GM23338 (cell line): ENCODE data around the gene CNTNAP5. TPM values are rescaled to one million over a fixed set of nuclear protein-coding genes. Genes with fewer than 3 reads are reported as not detected.

Experiments
- ATAC-seq: fragments of 200-7000 bp; cut with Tn5 transposase; 3 replicates; pipeline ENCODE4 v1.9.1; 2020
- DNase-seq: peaks from one replicate; pipeline ENCODE4 v3.0.0-alpha.2; 2015; ENCODE audit warnings: low spot score
- H2AFZ ChIP-seq: fragments of 200-600 bp; sonication (generic); 2 replicates; pipeline ENCODE4 v1.8.0; 2016; ENCODE audit warnings: antibody characterized with exemption, mild to moderate bottlenecking, moderate library complexity
- H3F3A ChIP-seq: fragments of 200-600 bp; sonication (generic); replicated peaks from 2 replicates; pipeline ENCODE4 v1.8.0; 2017; ENCODE audit warnings: antibody characterized with exemption, mixed run types, low read depth
- H3K27ac ChIP-seq: fragments of 200-600 bp; sonication (generic); 2 replicates; pipeline ENCODE4 v1.6.1; 2016; ENCODE audit warnings: low read depth
- H3K27me3 ChIP-seq: fragments of 200-600 bp; sonication (generic); 2 replicates; pipeline ENCODE4 v1.8.0; 2016; ENCODE audit warnings: mild to moderate bottlenecking, mixed run types, moderate library complexity; ENCODE audit not compliant: insufficient read depth
- H3K36me3 ChIP-seq: fragments of 200-600 bp; sonication (generic); 2 replicates; pipeline ENCODE4 v1.8.0; 2016; ENCODE audit warnings: mild to moderate bottlenecking; ENCODE audit not compliant: insufficient read depth
- H3K4me1 ChIP-seq: fragments of 200-600 bp; sonication (generic); 2 replicates; pipeline ENCODE4 v1.8.0; 2016; ENCODE audit warnings: mild to moderate bottlenecking, moderate library complexity; ENCODE audit not compliant: insufficient read depth
- H3K4me2 ChIP-seq: fragments of 200-600 bp; sonication (generic); 2 replicates; pipeline ENCODE4 v1.7.1; 2017; ENCODE audit warnings: mixed run types
- H3K4me3 ChIP-seq: fragments of 200-600 bp; sonication (generic); 2 replicates; pipeline ENCODE4 v1.6.1; 2016; ENCODE audit warnings: mixed run types
- H3K79me2 ChIP-seq: fragments of 200-600 bp; sonication (generic); replicated peaks from 2 replicates; pipeline ENCODE4 v1.8.0; 2017; ENCODE audit warnings: mild to moderate bottlenecking; ENCODE audit not compliant: insufficient read depth
- H3K9me2 ChIP-seq: fragments of 200-600 bp; sonication (generic); 2 replicates; pipeline ENCODE4 v1.8.0; 2017; ENCODE audit not compliant: insufficient read depth
- H4K20me1 ChIP-seq: fragments of 200-600 bp; sonication (generic); replicated peaks from 2 replicates; pipeline ENCODE4 v1.8.0; 2017; ENCODE audit warnings: mild to moderate bottlenecking; ENCODE audit not compliant: insufficient read depth
- H3K27ac Mint-ChIP-seq: 2 replicates; pipeline ENCODE4 v1.8.0; 2020; ENCODE audit warnings: inconsistent platforms, mild to moderate bottlenecking, moderate library complexity, mixed read lengths
- H3K27me3 Mint-ChIP-seq: 3 replicates; pipeline ENCODE4 v1.8.0; 2022; ENCODE audit warnings: low read depth, mild to moderate bottlenecking, moderate library complexity, mixed read lengths, inconsistent platforms; ENCODE audit not compliant: insufficient read depth, poor library complexity
- H3K36me3 Mint-ChIP-seq: 3 replicates; pipeline ENCODE4 v1.8.0; 2021; ENCODE audit warnings: low read depth, mild to moderate bottlenecking, inconsistent platforms, moderate library complexity, mixed read lengths
- H3K4me1 Mint-ChIP-seq: 3 replicates; pipeline ENCODE4 v1.8.0; 2020; ENCODE audit warnings: mild to moderate bottlenecking, inconsistent platforms, mixed read lengths
- H3K4me3 Mint-ChIP-seq: 3 replicates; pipeline ENCODE4 v1.8.0; 2021; ENCODE audit warnings: moderate library complexity, mild to moderate bottlenecking, inconsistent platforms, mixed read lengths
- H3K9me3 Mint-ChIP-seq: 3 replicates; pipeline ENCODE4 v1.8.0; 2020; ENCODE audit warnings: moderate library complexity, mild to moderate bottlenecking, inconsistent platforms, mixed read lengths
- CREB1 ChIP-seq: fragments of 250-450 bp; sonication (Bioruptor Pico); IDR thresholded peaks from 2 replicates; pipeline ENCODE4 v1.5.0; 2020; ENCODE audit warnings: low read depth, mild to moderate bottlenecking, moderate library complexity
- CTCF ChIP-seq, 2 experiments: fragments of 200-600 bp in 1 of 2; sonication (generic) in 1 of 2; conservative IDR thresholded peaks; 2 replicates each; pipeline versions ENCODE4 v1.5.1 to v1.6.1; 2016 to 2017; ENCODE audit warnings: antibody characterized with exemption in 2 of 2, low read depth in 2 of 2, mild to moderate bottlenecking in 2 of 2, moderate library complexity in 1 of 2
- ETS1 ChIP-seq: IDR thresholded peaks from 2 replicates; pipeline ENCODE4 v1.6.1; 2016; ENCODE audit warnings: antibody characterized with exemption
- EZH2 ChIP-seq: fragments of 200-600 bp; sonication (generic); IDR thresholded peaks from one replicate; pipeline ENCODE4 v1.8.0; 2017; ENCODE audit warnings: antibody characterized with exemption, mild to moderate bottlenecking, low read depth; ENCODE audit not compliant: unreplicated experiment
- EZH2phosphoT487 ChIP-seq: fragments of 200-600 bp; sonication (generic); IDR thresholded peaks from one replicate; pipeline ENCODE4 v1.8.1; 2018; ENCODE audit warnings: antibody characterized with exemption; ENCODE audit not compliant: unreplicated experiment
- JUNB ChIP-seq: IDR thresholded peaks from one replicate; pipeline ENCODE4 v1.6.1; 2016; ENCODE audit warnings: antibody characterized with exemption; ENCODE audit not compliant: unreplicated experiment
- NANOG ChIP-seq: IDR thresholded peaks from 2 replicates; pipeline ENCODE4 v1.6.1; 2016; ENCODE audit warnings: antibody characterized with exemption, borderline replicate concordance
- POLR2AphosphoS5 ChIP-seq: IDR thresholded peaks from 2 replicates; pipeline ENCODE4 v1.6.1; 2016; ENCODE audit warnings: antibody characterized with exemption, low read depth
- REST ChIP-seq: IDR thresholded peaks from one replicate; pipeline ENCODE4 v1.6.1; 2018; ENCODE audit warnings: antibody characterized with exemption; ENCODE audit not compliant: unreplicated experiment
- STAT1 ChIP-seq: IDR thresholded peaks from one replicate; pipeline ENCODE4 v1.6.1; 2016; ENCODE audit warnings: antibody characterized with exemption; ENCODE audit not compliant: unreplicated experiment
- ZNF114 ChIP-seq: fragments of 250-450 bp; sonication (Bioruptor Pico); IDR thresholded peaks from 2 replicates; pipeline ENCODE4 v1.5.0; 2020; ENCODE audit warnings: mild to moderate bottlenecking, moderate library complexity
- ZNF331 ChIP-seq: fragments of 250-450 bp; sonication (Bioruptor Pico); IDR thresholded peaks from 2 replicates; pipeline ENCODE4 v1.5.0; 2020; ENCODE audit warnings: low read depth, mild to moderate bottlenecking, moderate library complexity
- ZNF462 ChIP-seq: fragments of 250-450 bp; sonication (Bioruptor Pico); IDR thresholded peaks from 2 replicates; pipeline ENCODE4 v1.5.0; 2020; ENCODE audit warnings: mild to moderate bottlenecking, moderate library complexity
- polyA plus RNA-seq: library from polyadenylated mRNA; unstranded; fragments of >200 nt; fragmentation: Nextera tagmentation; extraction: Ambion mirVana; gene quantifications from 2 replicates; pipeline ENCODE4 v1.2.1, GENCODE V29; 2016
- total RNA-seq: library from RNA; depleted of rRNA; stranded (reverse); fragments of >200 nt; shearing (Covaris generic); gene quantifications from 2 replicates; pipeline ENCODE4 v1.2.3, GENCODE V29; 2014

Gene CNTNAP5
- total and polyA plus RNA-seq, 2 experiments from 2014 or later = 0.49 to 0.50 TPM

GRCh38 chr2:124670187-124670586, 645.1 kb downstream of the CNTNAP5 start:
- Mint-ChIP-seq H3K9me3 (no peaks in the 10 kb centered on the region; the same call in 2 of the 3 replicates), H3K4me3 (no peak overlapping the region), H3K4me1 (peaks cover 4% of the 10 kb centered on the region; the same call in 2 of the 3 replicates), H3K36me3 (no peaks in the 10 kb centered on the region), H3K27me3 (no peaks in the 10 kb centered on the region), H3K27ac (no peak overlapping the region)
- H3K9me2 ChIP-seq = peaks cover 15% of the 10 kb centered on the region; the same call in 1 of the 2 replicates
- no peak overlapping the region for H3K4me2 ChIP-seq
- peaks cover 5% of the 10 kb centered on the region; the same call in 1 of the 2 replicates for H3K4me1 ChIP-seq
- no peaks in the 10 kb centered on the region for H3F3A ChIP-seq
- no peak for ATAC-seq
- no peaks in the 10 kb centered on the region for H4K20me1 ChIP-seq
- no peaks in the 10 kb centered on the region for H3K79me2 ChIP-seq
- DNase-seq = no peak
- H3K27ac ChIP-seq = no peak overlapping the region
- no peak overlapping the region for H3K4me3 ChIP-seq
- H3K36me3 ChIP-seq = no peaks in the 10 kb centered on the region
- no peaks in the 10 kb centered on the region for H3K27me3 ChIP-seq
- no peak for TF ChIP-seq ZNF331 (CRISPR knock-in tag)
- TF ChIP-seq NANOG = no peak
- no peak for TF ChIP-seq STAT1
- no peak for TF ChIP-seq ETS1
- TF ChIP-seq EZH2 = no peak
- no peak for TF ChIP-seq ZNF462 (CRISPR knock-in tag)
- no peak for TF ChIP-seq REST
- TF ChIP-seq EZH2phosphoT487 = no peak
- TF ChIP-seq JUNB = no peak
- no peak for TF ChIP-seq ZNF114
- TF ChIP-seq CREB1 (CRISPR knock-in tag) = no peak
- TF ChIP-seq CTCF (conservative IDR thresholded peaks at IDR 0.05; ENCODE audit: low read depth in 2 of 2) = no peak
- no peak for TF ChIP-seq POLR2AphosphoS5
- no peak overlapping the region for H2AFZ ChIP-seq
